Measurements from ENCODE around the gene ERCC1.

DNA sequence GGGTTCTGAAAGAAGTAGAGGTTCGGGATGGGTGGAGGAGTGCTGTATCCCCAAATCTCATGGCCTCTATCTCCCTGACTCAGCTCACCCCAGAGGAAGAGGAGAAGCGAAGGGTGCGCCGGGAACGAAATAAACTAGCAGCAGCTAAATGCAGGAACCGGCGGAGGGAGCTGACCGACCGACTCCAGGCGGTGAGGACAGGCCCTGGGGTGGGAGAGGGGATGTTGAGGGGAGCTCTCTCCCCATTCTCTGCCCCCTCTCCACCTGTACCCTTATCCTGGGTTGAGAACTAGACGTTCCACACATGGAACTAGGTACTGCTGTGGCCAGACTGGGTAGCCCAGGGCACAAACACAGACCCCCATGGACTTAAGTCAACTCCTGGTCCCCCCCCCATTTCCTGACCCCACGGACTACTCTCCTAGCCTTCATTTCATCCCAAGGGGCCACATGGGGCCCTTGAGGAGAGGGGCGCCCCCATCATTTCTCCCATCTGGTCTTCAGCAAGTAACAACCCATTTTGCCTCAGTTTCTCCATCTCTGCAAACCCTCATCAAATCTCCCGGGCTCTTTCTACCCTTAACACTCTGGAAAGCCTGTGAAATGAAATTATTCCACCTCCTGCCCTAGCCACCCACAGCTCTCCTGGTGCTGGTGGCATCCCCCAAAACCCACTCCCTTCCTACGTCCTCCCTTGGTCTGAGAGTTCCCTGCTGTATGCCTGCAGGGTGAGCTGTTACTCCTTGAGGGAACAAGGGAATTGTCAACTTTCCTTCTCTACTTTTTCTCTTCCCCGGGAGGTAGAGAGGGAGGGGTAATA, 47.6 kb upstream of the ERCC1 start:
- TF ChIP-seq CTCF (IDR thresholded peaks at IDR 0.05; ENCODE audit: low read depth, low read length, poor library complexity, severe bottlenecking): no peak
- TF ChIP-seq EZH2phosphoT487 (IDR thresholded peaks at IDR 0.05; ENCODE audit: borderline replicate concordance, low read length): no peak

Measured in DOHH2 (cell line).